Measurements from ENCODE around the gene SMARCD3. TPM values are rescaled to one million over a fixed set of nuclear protein-coding genes. Genes with fewer than 3 reads are reported as not detected.

Gene SMARCD3
- total RNA-seq, 1 donor from 2014 or later = 6.7 TPM

- ATAC-seq = no peak
Measured at GRCh38 chr7:151272405-151272804, 23.9 kb upstream of the SMARCD3 start.

- ATAC-seq = no peak
Measured at GRCh38 chr7:151271699-151272355, 23.3 kb upstream of the SMARCD3 start.

GRCh38 chr7:151269511-151269910 lies 21.0 kb upstream of the SMARCD3 start:
- no peak for ATAC-seq

GRCh38 chr7:151265351-151265931 lies 16.9 kb upstream of the SMARCD3 start:
- no peak for ATAC-seq

- ATAC-seq = no peak
Measured at GRCh38 chr7:151264615-151265014, 16.1 kb upstream of the SMARCD3 start.

GRCh38 chr7:151261529-151261928 lies 13.0 kb upstream of the SMARCD3 start:
- ATAC-seq = no peak

- no peak for ATAC-seq
Measured at GRCh38 chr7:151260883-151261282, 12.4 kb upstream of the SMARCD3 start.

GRCh38 chr7:151260471-151260870 lies 12.0 kb upstream of the SMARCD3 start:
- ATAC-seq = no peak

GRCh38 chr7:151257990-151258389 lies 9.5 kb upstream of the SMARCD3 start:
- no peak for ATAC-seq

GRCh38 chr7:151256410-151257045 lies 8.0 kb upstream of the SMARCD3 start:
- ATAC-seq = no peak

GRCh38 chr7:151255390-151255789 lies 6.9 kb upstream of the SMARCD3 start:
- ATAC-seq = no peak

GRCh38 chr7:151254851-151255250 lies 6.4 kb upstream of the SMARCD3 start:
- ATAC-seq = no peak

- no peak for ATAC-seq
Measured at GRCh38 chr7:151254316-151254715, 5.8 kb upstream of the SMARCD3 start.

GRCh38 chr7:151252961-151253711 lies 4.6 kb upstream of the SMARCD3 start:
- peak; percentile 5 for ATAC-seq

- no peak for ATAC-seq
Measured at GRCh38 chr7:151252561-151252835, 4.0 kb upstream of the SMARCD3 start.

GRCh38 chr7:151251689-151252560 lies 3.4 kb upstream of the SMARCD3 start:
- no peak for ATAC-seq

- ATAC-seq = no peak
Measured at GRCh38 chr7:151251328-151251688, 2.8 kb upstream of the SMARCD3 start.

GRCh38 chr7:151250181-151251132 lies 2.0 kb upstream of the SMARCD3 start:
- ATAC-seq = no peak

- peak; percentile 20 for ATAC-seq
Measured at GRCh38 chr7:151249732-151250072, 1.2 kb upstream of the SMARCD3 start.

GRCh38 chr7:151249034-151249731 lies 689 bp upstream of the SMARCD3 start:
- ATAC-seq = peak; percentile 57
